ENCODE results near the gene SLC45A2. TPM values are rescaled to one million over a fixed set of nuclear protein-coding genes. Genes with fewer than 3 reads are reported as not detected.
A peak's percentile ranks its signal among the peaks of the same experiment; 100 is the strongest.

SLC45A2 gene
- total RNA-seq, 1 experiment from 2014 or later: not detected

DNA sequence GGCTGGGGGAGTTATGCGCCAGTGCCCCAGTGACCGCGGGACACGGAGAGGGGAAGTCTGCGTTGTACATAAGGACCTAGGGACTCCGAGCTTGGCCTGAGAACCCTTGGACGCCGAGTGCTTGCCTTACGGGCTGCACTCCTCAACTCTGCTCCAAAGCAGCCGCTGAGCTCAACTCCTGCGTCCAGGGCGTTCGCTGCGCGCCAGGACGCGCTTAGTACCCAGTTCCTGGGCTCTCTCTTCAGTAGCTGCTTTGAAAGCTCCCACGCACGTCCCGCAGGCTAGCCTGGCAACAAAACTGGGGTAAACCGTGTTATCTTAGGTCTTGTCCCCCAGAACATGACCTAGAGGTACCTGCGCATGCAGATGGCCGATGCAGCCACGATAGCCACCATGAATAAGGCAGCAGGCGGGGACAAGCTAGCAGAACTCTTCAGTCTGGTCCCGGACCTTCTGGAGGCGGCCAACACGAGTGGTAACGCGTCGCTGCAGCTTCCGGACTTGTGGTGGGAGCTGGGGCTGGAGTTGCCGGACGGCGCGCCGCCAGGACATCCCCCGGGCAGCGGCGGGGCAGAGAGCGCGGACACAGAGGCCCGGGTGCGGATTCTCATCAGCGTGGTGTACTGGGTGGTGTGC, 48.0 kb downstream of the SLC45A2 start, which contains the start of gene RXFP3:
RXFP3 (plus strand) TSS at position 6 of the 636 bp plus-strand sequence; CDS start at position 361, 355 bp downstream.
- H3K4me1 ChIP-seq (ENCODE audit: insufficient read depth, low read length): no peaks in the 10 kb centered on the region
- no peaks in the 10 kb centered on the region for H3K79me2 ChIP-seq (ENCODE audit: insufficient read depth, low read length)
- no peak within 1 kb of the TSS for H2AFZ ChIP-seq (ENCODE audit: low read length)
- Mint-ChIP-seq H3K4me1 (peaks cover 18 to 25% of the 10 kb centered on the region in 2 experiments), H3K27ac (0 out of 7 replicates have a peak within 1 kb of the TSS, but pooled peaks of 1 of the 3 experiments have one; percentile 9), H3K36me3 (ENCODE audit: insufficient read depth in 1 of 3, low read depth in 3 of 3) (no peaks in the 10 kb centered on the region), H3K27me3 (ENCODE audit: low read depth) (peaks cover 38% of the 10 kb centered on the region), H3K4me3 (peak within 1 kb of the TSS; percentile 82 to 87), H3K9me3 (no peaks in the 10 kb centered on the region)
- no peak within 1 kb of the TSS for H2AK5ac ChIP-seq (ENCODE audit: insufficient read length, low read length)
- H3K4me2 ChIP-seq (ENCODE audit: insufficient read depth, insufficient read length, low read length): peak within 1 kb of the TSS; percentile 84
- no peak for TF ChIP-seq CTCF (conservative IDR thresholded peaks at IDR 0.05)
- H2BK15ac ChIP-seq (ENCODE audit: low read depth, low read length): no peak within 1 kb of the TSS; the same call in 1 of the 2 replicates
- H3K9me3 ChIP-seq (ENCODE audit: control insufficient read depth, low read depth, low read length): no peaks in the 10 kb centered on the region
- H3K56ac ChIP-seq (ENCODE audit: insufficient read length, low read depth, low read length): no peak within 1 kb of the TSS
- peaks cover 11% of the 10 kb centered on the region; the same call in 1 of the 2 replicates for H3K27me3 ChIP-seq (ENCODE audit: insufficient read depth, low read length)
- no peak within 1 kb of the TSS for H3K4ac ChIP-seq (ENCODE audit: low read depth, low read length)
- no peak within 1 kb of the TSS for H4K91ac ChIP-seq (ENCODE audit: insufficient read length, low read depth, low read length)
- no peak within 1 kb of the TSS for H3K23ac ChIP-seq (ENCODE audit: insufficient read length, low read depth, low read length)
- H4K8ac ChIP-seq (replicated peaks; ENCODE audit: insufficient read length, low read depth, low read length): no peak within 1 kb of the TSS
- H4K20me1 ChIP-seq (ENCODE audit: control insufficient read depth, insufficient read depth, insufficient read length): no peaks in the 10 kb centered on the region
- no peak within 1 kb of the TSS for H2BK12ac ChIP-seq (ENCODE audit: insufficient read length, low read depth, low read length)
- H3K79me1 ChIP-seq (ENCODE audit: insufficient read depth, low read depth, low read length, poor library complexity, severe bottlenecking): no peaks in the 10 kb centered on the region
- H3K14ac ChIP-seq (ENCODE audit: insufficient read depth, low read length): no peak within 1 kb of the TSS; the same call in 1 of the 2 replicates
- no peak within 1 kb of the TSS for H4K5ac ChIP-seq (ENCODE audit: insufficient read length, low read depth, low read length)
- no CpG with 5 or more reads among the region's 45 CpGs for WGBS (ENCODE audit: extremely low coverage, insufficient read length, low lambda C conversion rate)
- H3K18ac ChIP-seq (ENCODE audit: insufficient read length, low read depth, low read length): no peak within 1 kb of the TSS
- H2BK120ac ChIP-seq (ENCODE audit: low read depth, low read length, poor library complexity, severe bottlenecking): no peak within 1 kb of the TSS
- no peak within 1 kb of the TSS for H2BK5ac ChIP-seq (ENCODE audit: insufficient read length, low read length)
- no peak within 1 kb of the TSS for H3K9ac ChIP-seq (ENCODE audit: extremely low read depth, insufficient read length, low read length)
- H3K23me2 ChIP-seq (ENCODE audit: insufficient read length, low read depth, low read length, poor library complexity, severe bottlenecking): peaks cover 10% of the 10 kb centered on the region
- no peak within 1 kb of the TSS for H3K27ac ChIP-seq (ENCODE audit: insufficient read length, low read depth, low read length)
- no peak for DNase-seq
- no peak within 1 kb of the TSS for H2BK20ac ChIP-seq (ENCODE audit: low read depth, low read length, poor library complexity, severe bottlenecking)
- H3T11ph ChIP-seq (ENCODE audit: low read length): no peak within 1 kb of the TSS
